ENCODE measurements around the gene NFIA. TPM values are rescaled to one million over a fixed set of nuclear protein-coding genes. Genes with fewer than 3 reads are reported as not detected.

NFIA gene
- 1 to 10 TPM; 4.2 to 5.7 TPM for total RNA-seq

DNA sequence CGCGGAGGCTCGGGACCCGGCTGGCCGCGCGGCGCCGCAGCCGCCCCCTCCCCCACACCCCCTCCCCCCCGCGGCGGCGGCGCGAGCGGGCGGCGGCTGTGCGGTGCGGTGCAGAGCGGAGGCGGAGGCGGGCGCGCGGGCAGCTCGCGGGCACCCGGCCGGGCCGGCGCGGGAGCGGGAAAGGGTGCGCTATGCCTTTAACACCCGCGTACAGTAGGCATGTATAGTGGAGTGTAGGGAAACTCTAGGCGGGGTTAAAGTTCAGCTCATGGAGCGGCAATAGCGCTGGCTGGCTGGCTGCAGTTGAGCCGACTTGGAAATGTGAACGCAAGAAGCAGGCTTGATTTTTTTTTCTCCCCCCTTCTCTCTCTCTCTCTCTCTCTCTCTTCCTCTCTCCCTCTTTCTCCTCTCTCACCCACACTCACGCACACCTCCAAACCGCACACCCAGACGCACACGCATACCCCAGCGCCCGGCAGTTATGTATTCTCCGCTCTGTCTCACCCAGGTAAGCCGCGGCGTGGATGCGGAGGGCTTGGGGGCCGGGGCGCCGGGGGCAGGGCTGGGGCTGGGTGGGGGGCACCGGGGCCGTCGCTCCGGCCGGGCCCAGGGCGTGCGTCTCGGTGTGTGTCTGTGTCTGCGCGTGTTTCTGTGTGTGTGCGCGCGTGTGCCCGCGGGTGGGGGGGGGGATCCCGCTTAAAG, at the start of gene NFIA:
Gene NFIA, plus strand, starts transcription at position 251 of the 702 bp plus-strand sequence.
- peaks cover 34% of the 10 kb centered on the region for H3K4me1 Mint-ChIP-seq
- ATAC-seq (ENCODE audit: low read depth) (peak; percentile 13), DNase-seq (peak; percentile 57)
- POLR2A ChIA-PET = interaction anchor here (0.9 kb wide), 1 partner anchor 238 kb away, joined by 3 read pairs; no protein-coding TSS in a partner anchor
- no peaks in the 10 kb centered on the region for H3K9me3 Mint-ChIP-seq
- H3K27ac Mint-ChIP-seq = no peak within 1 kb of the TSS
- H3K4me3 Mint-ChIP-seq = peak within 1 kb of the TSS; percentile 92
- H3K36me3 Mint-ChIP-seq = peaks cover 4% of the 10 kb centered on the region
- peaks cover 63% of the 10 kb centered on the region for H3K27me3 Mint-ChIP-seq

DNA sequence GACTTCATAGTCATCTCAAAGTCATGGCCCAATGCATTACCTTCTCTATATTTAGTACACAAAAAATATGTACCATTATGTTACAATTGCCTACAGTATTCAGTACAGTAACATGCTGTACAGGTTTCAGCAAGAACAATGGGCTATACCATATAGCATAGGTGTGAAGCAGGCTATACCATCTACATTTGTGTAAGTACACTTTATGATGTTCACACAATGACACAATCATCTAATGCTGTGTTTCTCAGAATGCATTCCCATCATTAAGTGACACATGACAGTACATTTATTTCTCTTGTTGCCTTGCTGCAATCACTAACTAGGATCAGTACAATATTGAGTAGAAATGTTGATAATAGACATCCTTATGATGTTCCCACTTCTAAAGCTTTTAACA, 46.5 kb upstream of the NFIA start:
- DNase-seq (no peak), ATAC-seq (ENCODE audit: low read depth) (no peak)
- Mint-ChIP-seq H3K4me1 (no peaks in the 10 kb centered on the region), H3K9me3 (no peaks in the 10 kb centered on the region), H3K27ac (no peak overlapping the region), H3K4me3 (no peak overlapping the region), H3K36me3 (no peaks in the 10 kb centered on the region), H3K27me3 (peaks cover 6% of the 10 kb centered on the region)
- POLR2A ChIA-PET = no interaction called here

DNA sequence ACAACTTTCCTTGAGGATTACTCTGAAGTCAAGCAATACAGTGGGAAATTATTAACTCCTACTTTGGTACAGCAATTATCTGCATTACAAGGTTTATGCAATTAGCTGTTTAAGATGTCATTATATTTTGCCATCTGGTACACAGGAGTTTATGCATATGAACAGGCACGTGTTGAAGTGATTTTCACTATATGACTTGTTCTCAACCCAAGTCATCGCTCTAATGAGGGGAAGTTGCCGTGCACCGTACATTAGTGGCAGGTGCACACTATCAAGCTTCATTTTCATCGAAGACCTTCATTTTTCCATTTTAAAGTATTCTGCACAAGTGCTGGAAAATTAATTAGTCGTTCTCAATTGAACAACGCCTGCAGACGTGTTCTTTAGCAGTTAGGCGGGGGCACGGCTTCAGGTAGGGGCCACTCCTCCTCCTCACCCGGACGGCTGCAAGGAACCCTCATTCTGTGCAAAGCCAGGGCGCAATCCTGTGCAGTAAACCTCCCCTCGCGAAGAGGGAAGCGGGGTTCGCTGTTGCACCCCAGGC, 39.8 kb upstream of the NFIA start:
- DNase-seq (no peak), ATAC-seq (ENCODE audit: low read depth) (no peak)
- peak overlapping the region; percentile 77 for H3K4me3 Mint-ChIP-seq
- no peaks in the 10 kb centered on the region for H3K36me3 Mint-ChIP-seq
- H3K27me3 Mint-ChIP-seq = peaks cover 21% of the 10 kb centered on the region
- no peak overlapping the region for H3K27ac Mint-ChIP-seq
- POLR2A ChIA-PET = interaction anchor here (0.6 kb wide), 1 partner anchor 35 kb away, joined by 4 read pairs; no protein-coding TSS in a partner anchor
- peaks cover 3% of the 10 kb centered on the region for H3K4me1 Mint-ChIP-seq
- no peaks in the 10 kb centered on the region for H3K9me3 Mint-ChIP-seq

GRCh38 chr1:61043010-61043820, 39.1 kb upstream of the NFIA start:
- ATAC-seq (ENCODE audit: low read depth) = peak; percentile 95
- H3K27me3 Mint-ChIP-seq = peaks cover 24% of the 10 kb centered on the region
- H3K4me1 Mint-ChIP-seq = peaks cover 3% of the 10 kb centered on the region
- H3K27ac Mint-ChIP-seq = no peak overlapping the region
- H3K4me3 Mint-ChIP-seq = peak overlapping the region; percentile 77
- POLR2A ChIA-PET = interaction anchor here (0.6 kb wide), 1 partner anchor 35 kb away, joined by 4 read pairs; no protein-coding TSS in a partner anchor
- DNase-seq = peak; percentile 93
- H3K9me3 Mint-ChIP-seq = no peaks in the 10 kb centered on the region
- no peaks in the 10 kb centered on the region for H3K36me3 Mint-ChIP-seq

DNA sequence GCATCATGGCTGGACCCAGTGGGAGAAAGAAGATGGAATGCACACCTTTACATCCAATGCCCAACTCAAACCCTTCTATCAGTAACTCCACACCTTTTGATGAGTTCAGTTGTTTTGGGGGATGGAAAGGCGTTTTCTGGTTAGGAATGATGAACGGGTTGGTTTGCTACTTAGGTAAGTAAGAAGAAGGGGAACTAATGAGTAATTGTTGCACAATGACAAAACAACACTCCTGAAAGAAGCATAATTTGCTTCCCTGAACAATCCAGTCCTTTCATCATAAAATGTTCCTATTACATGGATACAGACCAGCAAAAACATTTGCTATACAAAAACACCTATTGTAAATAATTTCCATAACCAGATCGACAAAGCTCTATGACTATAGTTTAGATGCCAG, 35.9 kb upstream of the NFIA start:
- H3K27ac Mint-ChIP-seq = no peak overlapping the region
- H3K4me1 Mint-ChIP-seq = peaks cover 8% of the 10 kb centered on the region
- H3K36me3 Mint-ChIP-seq = no peaks in the 10 kb centered on the region
- peaks cover 28% of the 10 kb centered on the region for H3K27me3 Mint-ChIP-seq
- ATAC-seq (ENCODE audit: low read depth) (no peak), DNase-seq (no peak)
- POLR2A ChIA-PET = no interaction called here
- H3K9me3 Mint-ChIP-seq = no peaks in the 10 kb centered on the region
- H3K4me3 Mint-ChIP-seq = no peak overlapping the region

DNA sequence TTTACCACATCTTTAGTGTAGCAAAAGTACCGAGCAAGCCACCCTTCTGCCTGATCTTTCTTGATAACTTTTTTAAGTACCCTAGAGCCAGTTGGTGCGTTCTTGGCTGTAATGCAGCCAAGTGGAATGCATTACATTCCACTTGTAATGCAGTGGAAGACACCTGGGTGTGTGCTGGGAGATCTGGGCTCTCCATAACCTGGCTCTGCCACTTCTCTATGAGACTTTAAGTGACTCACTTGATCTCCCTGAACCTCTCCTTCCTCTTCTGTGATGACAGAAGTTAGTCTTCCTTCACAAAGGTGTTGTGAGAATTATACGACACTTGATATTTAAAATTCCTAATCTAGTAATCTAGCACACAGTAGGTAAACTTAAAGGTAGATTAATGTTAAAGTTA, 35.3 kb upstream of the NFIA start:
- Mint-ChIP-seq H3K4me1 (peaks cover 10% of the 10 kb centered on the region), H3K36me3 (no peaks in the 10 kb centered on the region), H3K4me3 (no peak overlapping the region), H3K27me3 (peaks cover 32% of the 10 kb centered on the region), H3K9me3 (no peaks in the 10 kb centered on the region), H3K27ac (no peak overlapping the region)
- ATAC-seq (ENCODE audit: low read depth) = no peak
- POLR2A ChIA-PET = no interaction called here
- no peak for DNase-seq

DNA sequence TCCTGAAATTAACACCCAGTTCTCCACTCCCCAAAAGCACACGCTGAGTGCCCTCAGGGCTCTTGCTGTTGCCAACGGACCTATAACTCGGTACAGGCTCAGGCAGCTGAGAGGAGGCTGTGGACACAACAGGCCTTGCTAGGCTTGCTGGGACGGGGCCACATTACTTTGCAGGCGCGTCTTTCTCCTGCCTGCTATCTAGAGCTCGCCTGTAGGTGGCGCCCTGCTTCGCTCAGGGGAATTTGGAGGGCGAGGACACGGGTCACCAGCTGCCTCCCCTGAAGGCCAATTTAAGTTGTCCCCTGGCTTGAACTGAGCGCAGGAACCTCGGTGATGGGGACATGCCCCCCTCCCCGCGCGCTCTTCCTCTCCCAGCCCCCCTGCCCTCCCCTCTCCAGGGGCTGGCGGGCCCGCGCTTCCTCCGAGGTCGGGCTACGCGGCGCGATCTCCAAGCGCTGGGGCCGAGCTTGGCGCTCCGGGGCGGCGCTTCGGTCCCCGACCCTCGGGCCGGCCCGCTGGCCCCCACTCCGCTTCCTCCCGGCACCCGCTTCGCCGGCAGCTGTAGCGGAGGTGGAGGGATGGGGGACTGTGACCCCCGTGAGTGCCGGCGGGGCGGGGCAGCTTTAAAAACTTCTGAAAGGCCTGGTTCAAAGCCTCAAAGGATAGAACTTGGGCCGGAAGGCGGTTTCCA, 32.4 kb upstream of the NFIA start:
- Mint-ChIP-seq H3K4me1 (peaks cover 23% of the 10 kb centered on the region), H3K4me3 (peak overlapping the region; percentile 84), H3K27me3 (peaks cover 49% of the 10 kb centered on the region), H3K36me3 (no peaks in the 10 kb centered on the region), H3K27ac (no peak overlapping the region), H3K9me3 (no peaks in the 10 kb centered on the region)
- peak; percentile 93 for DNase-seq
- peak; percentile 77 for ATAC-seq (ENCODE audit: low read depth)
- POLR2A ChIA-PET = interaction anchor here (0.5 to 4.9 kb wide), 4 partner anchors 27 to 539 kb away, joined by 3 to 24 read pairs (median 4); no protein-coding TSS in a partner anchor

GRCh38 chr1:61050541-61051442, 31.6 kb upstream of the NFIA start:
- Mint-ChIP-seq H3K9me3 (no peaks in the 10 kb centered on the region), H3K36me3 (no peaks in the 10 kb centered on the region), H3K4me3 (peak overlapping the region; percentile 84), H3K27me3 (peaks cover 56% of the 10 kb centered on the region), H3K4me1 (peaks cover 23% of the 10 kb centered on the region), H3K27ac (no peak overlapping the region)
- POLR2A ChIA-PET = interaction anchor here (0.8 to 4.9 kb wide), 2 partner anchors 27 to 30 kb away, joined by 3 to 24 read pairs; no protein-coding TSS in a partner anchor
- DNase-seq (no peak), ATAC-seq (ENCODE audit: low read depth) (peak; percentile 44)

- Mint-ChIP-seq H3K36me3 (no peaks in the 10 kb centered on the region), H3K4me3 (peak overlapping the region; percentile 54), H3K9me3 (no peaks in the 10 kb centered on the region), H3K4me1 (peaks cover 24% of the 10 kb centered on the region), H3K27ac (no peak overlapping the region), H3K27me3 (peaks cover 62% of the 10 kb centered on the region)
- no peak for ATAC-seq (ENCODE audit: low read depth)
- POLR2A ChIA-PET = interaction anchor here (4.9 kb wide), 1 partner anchor 26 kb away, joined by 24 read pairs; no protein-coding TSS in a partner anchor
- DNase-seq = no peak
These were observed 31.0 kb upstream of the NFIA start for GRCh38 chr1:61051443-61051718.

- peaks cover 26% of the 10 kb centered on the region for H3K4me1 Mint-ChIP-seq
- H3K4me3 Mint-ChIP-seq = no peak overlapping the region
- no peak overlapping the region for H3K27ac Mint-ChIP-seq
- peaks cover 66% of the 10 kb centered on the region for H3K27me3 Mint-ChIP-seq
- no peaks in the 10 kb centered on the region for H3K9me3 Mint-ChIP-seq
- no peak for DNase-seq
- no peaks in the 10 kb centered on the region for H3K36me3 Mint-ChIP-seq
- POLR2A ChIA-PET = interaction anchor here (4.9 kb wide), 1 partner anchor 25 kb away, joined by 24 read pairs; no protein-coding TSS in a partner anchor
- no peak for ATAC-seq (ENCODE audit: low read depth)
These were observed 30.5 kb upstream of the NFIA start for GRCh38 chr1:61051719-61052394.

DNA sequence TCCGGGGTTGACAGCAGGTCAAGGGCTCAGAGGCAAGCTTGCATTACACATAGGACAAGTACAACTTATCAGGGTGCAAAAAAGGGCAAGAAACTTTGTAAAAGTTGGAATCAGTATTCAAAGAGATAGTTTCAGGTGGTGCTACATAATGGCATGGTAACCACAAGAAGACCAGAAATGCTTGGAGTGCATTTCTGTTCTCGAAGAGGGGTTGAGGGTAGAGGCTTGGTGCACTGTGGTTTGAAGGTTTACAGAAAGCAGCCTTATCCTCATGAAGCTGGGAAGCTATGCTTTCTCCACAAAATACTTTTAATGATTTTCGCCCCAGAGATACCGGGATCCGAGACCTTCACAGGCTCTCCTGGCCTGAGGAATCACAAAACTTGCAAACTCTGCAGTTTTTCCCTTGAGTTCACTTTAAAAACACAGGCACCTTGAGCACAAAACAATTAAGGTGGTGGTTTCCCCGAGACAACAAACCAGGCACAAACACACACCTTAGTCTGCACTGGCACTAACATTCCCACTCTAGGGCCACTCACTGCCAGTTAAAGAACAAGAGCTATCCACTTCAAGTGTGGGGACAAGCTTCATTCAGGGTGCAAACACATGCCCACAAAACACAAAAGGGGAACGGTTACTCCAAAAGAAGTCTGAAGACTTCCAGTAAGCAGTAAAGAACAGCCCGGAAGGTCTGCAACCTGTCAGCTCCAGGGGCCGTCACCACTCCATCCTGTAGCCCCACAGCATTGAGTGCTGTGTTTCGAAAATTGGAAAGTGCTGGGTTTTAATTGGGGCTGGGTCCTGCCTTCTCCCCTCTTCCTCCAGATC, 29.8 kb upstream of the NFIA start:
- no peak overlapping the region for H3K27ac Mint-ChIP-seq
- peak overlapping the region; percentile 79 for H3K4me3 Mint-ChIP-seq
- H3K36me3 Mint-ChIP-seq = no peaks in the 10 kb centered on the region
- H3K4me1 Mint-ChIP-seq = peaks cover 28% of the 10 kb centered on the region
- POLR2A ChIA-PET = interaction anchor here (4.9 kb wide), 1 partner anchor 25 kb away, joined by 24 read pairs; no protein-coding TSS in a partner anchor
- DNase-seq (no peak), ATAC-seq (ENCODE audit: low read depth) (no peak)
- H3K9me3 Mint-ChIP-seq = no peaks in the 10 kb centered on the region
- peaks cover 66% of the 10 kb centered on the region for H3K27me3 Mint-ChIP-seq
